Lung (tissue), 12 donors: ENCODE measurements around the gene TRIM44. TPM values are rescaled to one million over a fixed set of nuclear protein-coding genes. Genes with fewer than 3 reads are reported as not detected.

Experiments used
- ATAC-seq: fragments of 200-7000 bp; cut with Tn5 transposase; one replicate; pipeline ENCODE4 v1.9.1; 2020; ENCODE audit warnings: moderate number of reproducible peaks; ENCODE audit not compliant: insufficient read depth, low FRiP score
- DNase-seq, 3 donors: peaks; one replicate each; pipeline ENCODE4 v3.0.0-alpha.2; 2013 to 2017
- H3K27ac ChIP-seq, 2 donors: one replicate each; pipeline ENCODE4 v1.5.1; 2013; ENCODE audit warnings: mild to moderate bottlenecking in 2 of 2, moderate library complexity in 2 of 2, control low read depth in 1 of 2, inconsistent platforms in 1 of 2, low read depth in 1 of 2, low read length in 1 of 2
- H3K27me3 ChIP-seq, 3 donors: one replicate each; pipeline ENCODE4 v1.5.1; 2013; ENCODE audit warnings: low read length in 2 of 3; ENCODE audit not compliant: control insufficient read depth in 3 of 3, insufficient read depth in 3 of 3
- H3K36me3 ChIP-seq, 4 donors: one replicate each; pipeline ENCODE4 v1.5.1; 2013; ENCODE audit warnings: low read length in 4 of 4, mild to moderate bottlenecking in 1 of 4, moderate library complexity in 1 of 4; ENCODE audit not compliant: control insufficient read depth in 4 of 4, insufficient read depth in 4 of 4
- H3K4me1 ChIP-seq, 5 donors: one replicate each; pipeline ENCODE4 v1.5.1; 2013; ENCODE audit warnings: low read length in 5 of 5, mild to moderate bottlenecking in 2 of 5, moderate library complexity in 1 of 5; ENCODE audit not compliant: control insufficient read depth in 5 of 5, insufficient read depth in 5 of 5
- H3K4me3 ChIP-seq: one replicate; pipeline ENCODE4 v1.5.1; 2013; ENCODE audit warnings: mild to moderate bottlenecking, control low read depth, moderate library complexity
- H3K9ac ChIP-seq, 2 donors: one replicate each; pipeline ENCODE4 v1.5.1; 2013; ENCODE audit warnings: low read length in 2 of 2, control low read depth in 1 of 2; ENCODE audit not compliant: insufficient read depth in 1 of 2
- H3K9me3 ChIP-seq, 4 donors: one replicate each; pipeline ENCODE4 v1.5.1; 2013; ENCODE audit warnings: low read length in 3 of 4, mild to moderate bottlenecking in 1 of 4, moderate library complexity in 1 of 4; ENCODE audit not compliant: control insufficient read depth in 4 of 4, insufficient read depth in 3 of 4
- WGBS, 2 donors: extraction: QIAGEN DNeasy Blood & Tissue Kit; methylation state at CpG; one replicate each; pipeline ENCODE4 v1.1.7; 2013; 5-methylcytosine and 5-hydroxymethylcytosine counted together
- polyA plus RNA-seq, 2 donors: library from polyadenylated mRNA; stranded (reverse); fragments of 200-250 nt; gene quantifications; one replicate each; pipeline ENCODE4 v1.2.1, GENCODE V29; 2013
- total RNA-seq, 2 donors: library from RNA; depleted of rRNA in 1 of 2; stranded (reverse); fragments of >200 nt in 1 of 2; gene quantifications; one replicate each; pipeline ENCODE4 v1.2.1, GENCODE V29; 2014 to 2021
- TF ChIP-seq, protein P1 (sequence below): IDR thresholded peaks from 2 replicates; pipeline ENCODE4 v1.5.1; 2012; ENCODE audit warnings: mild to moderate bottlenecking; ENCODE audit errors: control extremely low read depth, extremely low read depth
- donor health status: control.
- donor health status: control.
- donor health status: Bipolar disorder and iron deficiency.
- donor health status: healthy.
- donor health status: DM: yes; HTN: yes; CAD: no.

Gene TRIM44
- total and polyA plus RNA-seq, 4 donors, result 9.1 to 62.2 (median 22.7) TPM

DNA sequence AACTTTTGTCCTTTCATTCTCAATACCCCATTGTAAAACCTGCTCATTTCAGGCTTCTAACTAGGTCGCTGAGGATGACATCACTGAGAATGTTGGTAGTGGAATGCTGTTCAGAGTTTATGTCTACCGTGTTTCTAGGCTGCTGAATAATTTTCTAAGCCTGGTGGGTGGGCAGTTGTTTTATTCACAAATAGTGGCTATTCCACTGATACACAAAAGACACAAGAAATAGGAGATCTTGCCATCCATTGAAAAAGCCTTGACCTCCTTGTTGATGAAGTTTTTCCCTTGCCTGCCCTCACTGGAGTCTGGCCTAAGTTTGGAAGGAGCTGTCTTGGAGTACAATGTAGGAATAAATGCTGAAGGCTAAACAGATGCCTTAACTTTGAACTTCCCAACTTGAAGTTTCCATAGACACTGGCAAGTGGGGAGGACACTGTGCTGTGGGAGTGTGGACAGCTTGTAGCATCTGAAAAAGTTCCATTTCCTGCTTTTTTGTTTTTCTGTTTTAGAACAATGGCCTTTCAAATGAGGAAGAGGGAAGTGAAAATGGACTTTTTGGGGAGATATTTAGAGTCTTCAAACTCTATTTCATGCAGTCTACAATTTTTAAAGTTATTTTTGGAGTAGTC is 59.2 kb downstream of the TRIM44 start:
- H3K27me3 ChIP-seq, result no peaks in the 10 kb centered on the region
- no peaks in the 10 kb centered on the region for H3K9me3 ChIP-seq
- H3K4me3 ChIP-seq, result no peak overlapping the region
- H3K9ac ChIP-seq, result no peak overlapping the region
- TF ChIP-seq, protein P1, sequence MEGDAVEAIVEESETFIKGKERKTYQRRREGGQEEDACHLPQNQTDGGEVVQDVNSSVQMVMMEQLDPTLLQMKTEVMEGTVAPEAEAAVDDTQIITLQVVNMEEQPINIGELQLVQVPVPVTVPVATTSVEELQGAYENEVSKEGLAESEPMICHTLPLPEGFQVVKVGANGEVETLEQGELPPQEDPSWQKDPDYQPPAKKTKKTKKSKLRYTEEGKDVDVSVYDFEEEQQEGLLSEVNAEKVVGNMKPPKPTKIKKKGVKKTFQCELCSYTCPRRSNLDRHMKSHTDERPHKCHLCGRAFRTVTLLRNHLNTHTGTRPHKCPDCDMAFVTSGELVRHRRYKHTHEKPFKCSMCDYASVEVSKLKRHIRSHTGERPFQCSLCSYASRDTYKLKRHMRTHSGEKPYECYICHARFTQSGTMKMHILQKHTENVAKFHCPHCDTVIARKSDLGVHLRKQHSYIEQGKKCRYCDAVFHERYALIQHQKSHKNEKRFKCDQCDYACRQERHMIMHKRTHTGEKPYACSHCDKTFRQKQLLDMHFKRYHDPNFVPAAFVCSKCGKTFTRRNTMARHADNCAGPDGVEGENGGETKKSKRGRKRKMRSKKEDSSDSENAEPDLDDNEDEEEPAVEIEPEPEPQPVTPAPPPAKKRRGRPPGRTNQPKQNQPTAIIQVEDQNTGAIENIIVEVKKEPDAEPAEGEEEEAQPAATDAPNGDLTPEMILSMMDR, result no peak
- no peak for ATAC-seq
- WGBS, 2 donors, result 71 to 86% methylated on average over 2 of the region's 2 CpGs
- peaks cover 4 to 10% (median 7%) of the 10 kb centered on the region in 4 donors for H3K36me3 ChIP-seq
- DNase-seq, result no peak
- H3K4me1 ChIP-seq, result peaks cover 0 to 18% (median 0%) of the 10 kb centered on the region in 5 donors
- no peak overlapping the region for H3K27ac ChIP-seq

DNA sequence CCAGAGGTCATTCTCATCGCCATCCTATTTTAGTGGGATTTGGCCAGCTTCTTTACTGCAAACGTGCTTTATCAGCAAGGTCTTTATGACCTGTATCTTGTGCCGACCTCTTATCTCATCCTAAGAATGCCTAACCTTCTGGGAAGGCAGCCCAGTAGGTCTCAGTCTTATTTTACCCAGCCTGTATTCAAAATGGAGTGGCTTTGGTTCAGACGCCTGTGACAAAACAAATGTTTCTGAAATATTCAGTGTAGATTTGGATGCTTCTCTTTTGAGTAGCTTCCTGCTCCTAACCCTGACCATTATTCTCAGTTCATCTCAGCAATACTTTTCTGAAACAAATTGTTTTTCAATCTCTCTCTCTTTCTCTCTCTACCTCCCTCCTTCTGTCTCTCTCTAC is 60.1 kb downstream of the TRIM44 start:
- Histone ChIP-seq H3K9me3 (no peaks in the 10 kb centered on the region), H3K9ac (no peak overlapping the region), H3K36me3 (peaks cover 8 to 19% (median 12%) of the 10 kb centered on the region in 4 donors), H3K27me3 (no peaks in the 10 kb centered on the region), H3K27ac (no peak overlapping the region), H3K4me1 (peaks cover 0 to 18% (median 0%) of the 10 kb centered on the region in 5 donors), H3K4me3 (no peak overlapping the region)
- DNase-seq (no peak), ATAC-seq (no peak)
- TF ChIP-seq, protein P1, result no peak
- 82 to 84% methylated on average over 4 of the region's 4 CpGs for WGBS, 2 donors

DNA sequence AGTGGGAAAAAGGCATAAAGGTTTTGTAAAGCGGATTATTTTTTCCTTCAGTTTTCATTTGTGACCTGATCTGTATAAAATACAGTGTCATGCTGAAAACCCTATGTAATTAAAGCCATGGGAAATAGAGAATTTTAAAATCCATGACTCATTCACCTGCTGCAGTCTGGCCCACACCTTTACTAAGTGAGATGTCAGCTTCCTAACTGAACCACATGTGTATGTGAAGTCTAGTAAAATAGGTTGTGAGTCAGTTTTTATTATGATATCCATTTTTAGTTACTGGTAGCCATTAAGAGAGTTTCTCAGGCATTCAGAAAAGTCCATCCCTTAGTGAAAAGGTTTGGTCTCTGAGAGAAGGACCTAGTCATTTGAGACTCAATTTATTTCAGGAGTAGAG is 60.9 kb downstream of the TRIM44 start:
- H3K36me3 ChIP-seq, result peaks cover 9 to 21% (median 14%) of the 10 kb centered on the region in 4 donors
- ATAC-seq, result no peak
- H3K4me1 ChIP-seq, result peaks cover 0 to 18% (median 0%) of the 10 kb centered on the region in 5 donors
- TF ChIP-seq, protein P1, result no peak
- no peak overlapping the region for H3K27ac ChIP-seq
- no peak for DNase-seq
- no peak overlapping the region for H3K4me3 ChIP-seq
- 97 to 98% methylated on average over 1 of the region's 1 CpG for WGBS, 2 donors
- H3K9ac ChIP-seq, result no peak overlapping the region
- H3K27me3 ChIP-seq, result no peaks in the 10 kb centered on the region
- H3K9me3 ChIP-seq, result no peaks in the 10 kb centered on the region

DNA sequence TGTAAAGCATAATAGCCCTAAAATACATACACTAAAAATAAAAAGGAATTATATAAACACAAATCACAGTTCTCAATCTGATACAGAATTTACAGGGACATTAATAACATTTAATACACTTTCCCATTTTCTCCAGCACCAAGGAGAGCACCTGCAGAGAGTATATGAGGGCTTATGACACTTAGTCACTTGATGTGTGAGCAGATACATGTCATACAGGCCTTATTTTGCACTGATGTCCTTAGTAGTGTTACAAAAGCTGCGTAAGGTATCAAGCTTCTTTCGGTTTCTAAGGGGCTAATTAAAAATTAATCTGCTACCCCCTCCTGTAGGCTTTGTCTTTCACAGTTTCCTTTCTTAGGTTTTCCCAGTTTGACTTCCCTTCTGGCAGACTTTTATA is 61.3 kb downstream of the TRIM44 start:
- WGBS, 2 donors, result 87 to 91% methylated on average over 2 of the region's 2 CpGs
- Histone ChIP-seq H3K27ac (no peak overlapping the region), H3K9me3 (no peaks in the 10 kb centered on the region), H3K36me3 (peaks cover 9 to 25% (median 16%) of the 10 kb centered on the region in 4 donors), H3K9ac (no peak overlapping the region), H3K27me3 (no peaks in the 10 kb centered on the region), H3K4me1 (peaks cover 0 to 18% (median 0%) of the 10 kb centered on the region in 5 donors), H3K4me3 (no peak overlapping the region)
- TF ChIP-seq, protein P1, result no peak
- DNase-seq (no peak), ATAC-seq (no peak)
